Omental fat pad (tissue), 4 donors: ENCODE results near the gene HADHA. TPM values are rescaled to one million over a fixed set of nuclear protein-coding genes. Genes with fewer than 3 reads are reported as not detected.

Experiments
- ATAC-seq: fragments of 150-250 bp; one replicate; pipeline ENCODE4 v1.9.1; 2016; ENCODE audit warnings: mild to moderate bottlenecking, moderate library complexity; ENCODE audit not compliant: low FRiP score
- DNase-seq: peaks from one replicate; pipeline ENCODE4 v3.0.0-alpha.2; 2019; ENCODE audit warnings: low spot score
- total RNA-seq, 4 donors: library from RNA; depleted of rRNA; stranded (reverse); fragments of >200 nt; gene quantifications; one replicate each; pipeline ENCODE4 v1.1.0, GENCODE V29; 2016
- TF ChIP-seq, protein P1 (sequence below), 3 donors: fragments of 450-650 bp; IDR thresholded peaks; one replicate each; pipeline ENCODE4 v1.5.1; 2016 to 2017; ENCODE audit warnings: antibody characterized with exemption in 3 of 3, mild to moderate bottlenecking in 3 of 3, moderate library complexity in 2 of 3

The HADHA gene
- total RNA-seq, 4 donors from 2014 or later, result 144 to 196 (median 159) TPM

GRCh38 chr2:26281226-26281625, 36.8 kb upstream of the HADHA start:
- ATAC-seq (no peak), DNase-seq (no peak)

GRCh38 chr2:26279886-26280285, 35.5 kb upstream of the HADHA start:
- ATAC-seq (no peak), DNase-seq (no peak)
- TF ChIP-seq, protein P1, sequence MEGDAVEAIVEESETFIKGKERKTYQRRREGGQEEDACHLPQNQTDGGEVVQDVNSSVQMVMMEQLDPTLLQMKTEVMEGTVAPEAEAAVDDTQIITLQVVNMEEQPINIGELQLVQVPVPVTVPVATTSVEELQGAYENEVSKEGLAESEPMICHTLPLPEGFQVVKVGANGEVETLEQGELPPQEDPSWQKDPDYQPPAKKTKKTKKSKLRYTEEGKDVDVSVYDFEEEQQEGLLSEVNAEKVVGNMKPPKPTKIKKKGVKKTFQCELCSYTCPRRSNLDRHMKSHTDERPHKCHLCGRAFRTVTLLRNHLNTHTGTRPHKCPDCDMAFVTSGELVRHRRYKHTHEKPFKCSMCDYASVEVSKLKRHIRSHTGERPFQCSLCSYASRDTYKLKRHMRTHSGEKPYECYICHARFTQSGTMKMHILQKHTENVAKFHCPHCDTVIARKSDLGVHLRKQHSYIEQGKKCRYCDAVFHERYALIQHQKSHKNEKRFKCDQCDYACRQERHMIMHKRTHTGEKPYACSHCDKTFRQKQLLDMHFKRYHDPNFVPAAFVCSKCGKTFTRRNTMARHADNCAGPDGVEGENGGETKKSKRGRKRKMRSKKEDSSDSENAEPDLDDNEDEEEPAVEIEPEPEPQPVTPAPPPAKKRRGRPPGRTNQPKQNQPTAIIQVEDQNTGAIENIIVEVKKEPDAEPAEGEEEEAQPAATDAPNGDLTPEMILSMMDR (IDR thresholded peaks at IDR 0.05), result no peak

More at GRCh38 chr2:26281226-26281625, 36.8 kb upstream of the HADHA start:
- TF ChIP-seq, protein P1 (IDR thresholded peaks at IDR 0.05), result no peak

DNA sequence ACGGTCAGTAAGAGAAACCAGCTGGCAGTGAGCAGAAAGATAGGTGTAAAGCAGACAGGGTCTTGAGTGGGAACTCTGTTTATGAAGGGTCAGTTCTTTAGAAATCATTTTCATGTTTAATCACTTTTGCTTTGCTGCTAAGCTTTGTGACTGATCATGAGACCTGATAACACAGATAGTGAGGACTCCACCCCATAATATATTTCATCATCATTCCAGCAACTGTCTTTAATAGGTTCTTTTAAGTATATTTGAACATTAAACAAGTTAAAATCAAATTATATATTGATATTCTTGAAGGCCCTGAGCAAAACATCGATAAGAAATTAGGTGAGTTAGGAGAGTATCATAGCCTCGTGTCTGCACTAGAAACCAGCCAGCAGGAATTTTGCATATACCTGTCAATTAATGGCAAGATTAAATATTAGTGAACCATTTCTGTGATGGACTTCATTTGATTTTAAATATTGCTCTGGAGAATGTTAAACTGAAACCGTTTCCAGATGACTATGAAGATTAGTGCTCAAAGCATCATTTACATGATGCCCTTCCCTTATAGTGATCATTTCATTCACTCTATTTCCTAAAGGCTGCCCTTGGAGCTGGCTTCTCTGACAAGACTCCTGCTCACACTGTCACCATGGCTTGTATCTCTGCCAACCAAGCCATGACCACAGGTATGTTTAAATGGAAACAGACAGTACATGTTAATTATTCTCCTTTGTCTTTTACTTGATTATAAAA, 32.2 kb upstream of the HADHA start:
- no peak for ATAC-seq

DNA sequence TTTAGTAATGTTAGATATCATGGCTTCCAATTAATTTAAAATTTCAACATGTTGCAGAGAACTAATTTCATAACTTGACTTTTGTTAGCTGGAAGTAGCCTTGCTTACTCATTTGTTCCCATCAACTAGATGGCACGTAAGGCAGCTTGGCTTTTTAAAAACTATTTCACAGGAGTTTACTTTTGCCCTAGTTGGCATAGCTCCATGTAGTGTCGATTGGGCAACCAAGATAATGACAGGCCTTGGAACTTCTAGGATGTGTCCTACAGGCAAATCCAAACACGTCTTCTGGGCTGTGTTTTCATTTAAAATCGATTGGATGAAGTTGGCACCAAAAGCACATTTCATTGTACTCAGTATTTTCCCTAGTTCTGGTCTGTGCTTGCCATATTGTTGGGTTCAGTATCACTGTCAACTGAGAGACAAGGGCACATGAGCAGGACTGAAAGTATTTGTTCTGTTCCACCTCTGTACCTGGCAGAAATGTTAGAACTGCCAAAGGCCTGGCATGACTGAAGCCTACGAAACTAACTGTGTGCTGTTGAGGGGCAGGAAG, 29.7 kb upstream of the HADHA start:
- ATAC-seq (peak; percentile 88), DNase-seq (peak; percentile 50)
- TF ChIP-seq, protein P1 (IDR thresholded peaks at IDR 0.05), result no peak

More for the DNA sequence above, 32.2 kb upstream of the HADHA start:
- no peak for DNase-seq
- TF ChIP-seq, protein P1 (IDR thresholded peaks at IDR 0.05), result no peak

DNA sequence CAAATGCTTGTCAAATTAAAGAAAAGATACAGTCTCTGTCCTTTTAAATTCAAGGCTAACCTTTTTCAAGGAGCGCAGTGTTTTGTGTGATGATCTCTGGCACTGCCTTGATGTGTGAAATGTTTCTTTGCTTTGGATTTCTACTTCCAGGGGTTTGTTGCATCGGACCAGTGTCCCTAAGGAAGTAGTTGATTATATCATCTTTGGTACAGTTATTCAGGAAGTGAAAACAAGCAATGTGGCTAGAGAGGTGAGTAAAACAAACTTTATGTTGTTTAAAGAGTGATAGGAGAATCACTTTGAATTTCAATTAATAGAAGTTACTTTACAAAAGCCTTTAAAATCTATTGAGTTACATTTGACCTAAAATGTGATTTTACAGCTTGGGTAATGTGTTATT, 29.1 kb upstream of the HADHA start:
- ATAC-seq, result peak; percentile 25
- TF ChIP-seq, protein P1 (IDR thresholded peaks at IDR 0.05), result no peak
- no peak for DNase-seq

- TF ChIP-seq, protein P1 (IDR thresholded peaks at IDR 0.05), result no peak
- no peak for DNase-seq
- ATAC-seq, result no peak
Measured at GRCh38 chr2:26270373-26270772, 25.9 kb upstream of the HADHA start.
